Esophagus squamous epithelium (tissue), 5 donors: ENCODE results near the gene SMIM38. TPM values are rescaled to one million over a fixed set of nuclear protein-coding genes. Genes with fewer than 3 reads are reported as not detected.

ENCODE experiments used
- DNase-seq: peaks from one replicate; lab custom pipeline; 2025; lab: John Stamatoyannopoulos, UW
- H3K27ac ChIP-seq, 4 donors: fragments of 200-600 bp; sonication (generic); one replicate each; pipeline ENCODE4 v1.5.1; 2016 to 2019; ENCODE audit warnings: mild to moderate bottlenecking in 1 of 4
- H3K27me3 ChIP-seq, 4 donors: fragments of 200-600 bp; sonication (generic); 1 replicate in 3 of 4; 2 replicates in 1 of 4; pipeline versions ENCODE4 v1.5.1 to v1.6.0; 2017 to 2021; ENCODE audit warnings: antibody characterized with exemption in 1 of 4
- H3K36me3 ChIP-seq, 3 donors: fragments of 200-600 bp; sonication (generic); one replicate each; pipeline ENCODE4 v1.5.1; 2016 to 2019
- H3K4me1 ChIP-seq, 3 donors: fragments of 200-600 bp; sonication (generic); one replicate each; pipeline ENCODE4 v1.5.1; 2017 to 2019
- H3K4me3 ChIP-seq, 4 donors: fragments of 200-600 bp; sonication (generic); 1 replicate in 3 of 4; 2 replicates in 1 of 4; pipeline ENCODE4 v1.5.1; 2016 to 2019; ENCODE audit warnings: mild to moderate bottlenecking in 2 of 4, moderate library complexity in 1 of 4
- H3K9me3 ChIP-seq, 3 donors: fragments of 200-600 bp; sonication (generic); one replicate each; pipeline ENCODE4 v1.5.1; 2016 to 2019
- CTCF ChIP-seq, 6 experiments: fragments of 450-650 bp in 4 of 6; fragments of 200-600 bp in 2 of 6; sonication (generic) in 2 of 6; IDR thresholded peaks; one replicate each; pipeline ENCODE4 v1.5.1; 2016 to 2019; ENCODE audit warnings: antibody characterized with exemption in 6 of 6, mild to moderate bottlenecking in 4 of 6, moderate library complexity in 4 of 6
- POLR2A ChIP-seq, 4 donors: fragments of 450-650 bp; IDR thresholded peaks; one replicate each; pipeline ENCODE4 v1.6.1; 2017; ENCODE audit warnings: antibody characterized with exemption in 4 of 4, mild to moderate bottlenecking in 4 of 4, moderate library complexity in 3 of 4
- WGBS, 2 donors: methylation state at CpG; one replicate each; pipeline ENCODE4 v1.1.5; 2018; 5-methylcytosine and 5-hydroxymethylcytosine counted together
- intact Hi-C: fragments of 100-400 bp; cut with DNase I; formaldehyde crosslinking; loops from one replicate; pipeline ENCODE4 v1.15.0; 2022
- total RNA-seq, 4 donors: library from RNA; depleted of rRNA; stranded (reverse); fragments of >200 nt; gene quantifications; one replicate each; pipeline ENCODE4 v1.1.0, GENCODE V29; 2016
- donor health status: DM: yes; HTN: yes; CAD: no.

Gene SMIM38
- total RNA-seq, 4 donors from 2014 or later = 0.15 to 0.19 TPM; not detected in 2

- DNase-seq = no peak
- H3K4me3 ChIP-seq = no peak overlapping the region
Observed at GRCh38 chr11:69198891-69199582, 43.3 kb downstream of the SMIM38 start.

GRCh38 chr11:69199583-69200315 is 44.0 kb downstream of the SMIM38 start:
- H3K36me3 ChIP-seq = no peaks in the 10 kb centered on the region
- WGBS, 2 donors = 71 to 72% methylated on average over 10 of the region's 10 CpGs
- DNase-seq = no peak
- no peak overlapping the region for H3K27ac ChIP-seq
- no peaks in the 10 kb centered on the region for H3K9me3 ChIP-seq
- TF ChIP-seq POLR2A (IDR thresholded peaks at IDR 0.05) = no peak
- no peak for TF ChIP-seq CTCF (IDR thresholded peaks at IDR 0.05)
- H3K4me3 ChIP-seq = no peak overlapping the region
- intact Hi-C loops = no loop called here
- H3K4me1 ChIP-seq = peaks cover 0 to 9% (median 0%) of the 10 kb centered on the region in 3 donors
- peaks cover 0 to 25% (median 0%) of the 10 kb centered on the region in 4 donors for H3K27me3 ChIP-seq

More at GRCh38 chr11:69198891-69199582, 43.3 kb downstream of the SMIM38 start:
- Histone ChIP-seq H3K4me1 (peaks cover 0 to 9% (median 0%) of the 10 kb centered on the region in 3 donors), H3K36me3 (no peaks in the 10 kb centered on the region), H3K27ac (no peak overlapping the region), H3K9me3 (no peaks in the 10 kb centered on the region), H3K27me3 (peaks cover 0 to 23% (median 0%) of the 10 kb centered on the region in 4 donors)
- TF ChIP-seq POLR2A (IDR thresholded peaks at IDR 0.05) (no peak), CTCF (IDR thresholded peaks at IDR 0.05) (no peak)
- 45 to 65% methylated on average over 5 of the region's 5 CpGs for WGBS, 2 donors
- intact Hi-C loops = no loop called here

- TF ChIP-seq CTCF (IDR thresholded peaks at IDR 0.05) (no peak), POLR2A (IDR thresholded peaks at IDR 0.05) (no peak)
- Histone ChIP-seq H3K27me3 (peaks cover 0 to 25% (median 0%) of the 10 kb centered on the region in 4 donors), H3K4me3 (no peak overlapping the region), H3K27ac (no peak overlapping the region), H3K4me1 (peaks cover 0 to 9% (median 0%) of the 10 kb centered on the region in 3 donors), H3K9me3 (no peaks in the 10 kb centered on the region), H3K36me3 (no peaks in the 10 kb centered on the region)
- intact Hi-C loops = no loop called here
- WGBS, 2 donors = 71 to 87% methylated on average over 8 to 18 of the region's 32 CpGs
- DNase-seq = no peak
Observed at GRCh38 chr11:69200331-69201065, 44.8 kb downstream of the SMIM38 start.

GRCh38 chr11:69201066-69201365 is 45.3 kb downstream of the SMIM38 start:
- no peaks in the 10 kb centered on the region for H3K36me3 ChIP-seq
- no peak overlapping the region for H3K27ac ChIP-seq
- peaks cover 0 to 25% (median 0%) of the 10 kb centered on the region in 4 donors for H3K27me3 ChIP-seq
- no peaks in the 10 kb centered on the region for H3K9me3 ChIP-seq
- no peak for TF ChIP-seq CTCF (IDR thresholded peaks at IDR 0.05)
- no peak for TF ChIP-seq POLR2A (IDR thresholded peaks at IDR 0.05)
- no peak for DNase-seq
- H3K4me1 ChIP-seq = peaks cover 0 to 9% (median 0%) of the 10 kb centered on the region in 3 donors
- intact Hi-C loops = no loop called here
- 86 to 93% methylated on average over 4 of the region's 4 CpGs for WGBS, 2 donors
- no peak overlapping the region for H3K4me3 ChIP-seq
